HEK293T (cell line): Measurements from ENCODE around the gene CBX4.

Source experiments
- ELF4 ChIP-seq: fragments of 450-650 bp; IDR thresholded peaks from 2 replicates; pipeline ENCODE4 v1.6.1; 2017; ENCODE audit warnings: antibody characterized with exemption
- FOXA1 ChIP-seq: fragments of 450-650 bp; IDR thresholded peaks from 2 replicates; pipeline ENCODE4 v1.6.1; 2016; ENCODE audit warnings: mild to moderate bottlenecking
- FOXK2 ChIP-seq: fragments of 450-650 bp; IDR thresholded peaks from 2 replicates; pipeline ENCODE4 v1.6.1; 2016; ENCODE audit warnings: mild to moderate bottlenecking
- FOXM1 ChIP-seq: fragments of 450-650 bp; IDR thresholded peaks from 2 replicates; pipeline ENCODE4 v1.6.1; 2017; ENCODE audit warnings: mild to moderate bottlenecking, borderline replicate concordance
- HDGF ChIP-seq: fragments of 450-650 bp; IDR thresholded peaks from 2 replicates; pipeline ENCODE4 v1.6.1; 2017; ENCODE audit warnings: antibody characterized with exemption, borderline replicate concordance
- SP1 ChIP-seq: fragments of 450-650 bp; IDR thresholded peaks from 2 replicates; pipeline ENCODE4 v1.6.1; 2017
- SUZ12 ChIP-seq: fragments of 450-650 bp; IDR thresholded peaks from 2 replicates; pipeline ENCODE4 v1.6.1; 2016; ENCODE audit warnings: mild to moderate bottlenecking

- TF ChIP-seq ELF4 (no peak), HDGF (no peak), SUZ12 (no peak), FOXA1 (no peak), SP1 (no peak), FOXM1 (no peak), FOXK2 (no peak)
These were observed 28.9 kb downstream of the CBX4 start for GRCh38 chr17:79810130-79811010.
